Omental fat pad (tissue), 4 donors: ENCODE data around the gene PTPN13. TPM values are rescaled to one million over a fixed set of nuclear protein-coding genes. Genes with fewer than 3 reads are reported as not detected.

Source experiments
- ATAC-seq: fragments of 150-250 bp; one replicate; pipeline ENCODE4 v1.9.1; 2016; ENCODE audit warnings: mild to moderate bottlenecking, moderate library complexity; ENCODE audit not compliant: low FRiP score
- DNase-seq: peaks from one replicate; pipeline ENCODE4 v3.0.0-alpha.2; 2019; ENCODE audit warnings: low spot score
- CTCF ChIP-seq, 3 donors: fragments of 450-650 bp; IDR thresholded peaks; one replicate each; pipeline ENCODE4 v1.5.1; 2016 to 2017; ENCODE audit warnings: antibody characterized with exemption in 3 of 3, mild to moderate bottlenecking in 3 of 3, moderate library complexity in 2 of 3
- total RNA-seq, 4 donors: library from RNA; depleted of rRNA; stranded (reverse); fragments of >200 nt; gene quantifications; one replicate each; pipeline ENCODE4 v1.1.0, GENCODE V29; 2016

Gene PTPN13
- total RNA-seq, 4 donors from 2014 or later: 23.4 to 80.1 (median 26.2) TPM

- ATAC-seq (no peak), DNase-seq (no peak)
- no peak for TF ChIP-seq CTCF (IDR thresholded peaks at IDR 0.05)
These were observed 263.4 kb downstream of the PTPN13 start for GRCh38 chr4:86857341-86858052.

Other genes starting within 250 kb of the PTPN13 start
- 10 to 100 TPM; 38.5 to 51.3 (median 41.4) TPM for gene MAPK10, start 234.3 kb upstream of the PTPN13 start, total RNA-seq